Lower lobe of right lung (tissue), 2 donors: Measurements from ENCODE around the gene PDE8A. TPM values are rescaled to one million over a fixed set of nuclear protein-coding genes. Genes with fewer than 3 reads are reported as not detected.

Experiments
- ATAC-seq, 2 donors: fragments of 200-7000 bp; cut with Tn5 transposase; one replicate each; pipeline ENCODE4 v1.9.1; 2020 to 2022; ENCODE audit warnings: mild to moderate bottlenecking in 2 of 2, moderate library complexity in 2 of 2
- DNase-seq: peaks from one replicate; pipeline ENCODE4 v3.0.0-alpha.2; 2020
- H3K27ac ChIP-seq: fragments of 200-600 bp; one replicate; pipeline ENCODE4 v1.8.0; 2022
- H3K27me3 ChIP-seq: fragments of 200-600 bp; one replicate; pipeline ENCODE4 v1.8.0; 2022; ENCODE audit warnings: low read depth
- H3K36me3 ChIP-seq: fragments of 200-600 bp; one replicate; pipeline ENCODE4 v1.8.0; 2022; ENCODE audit warnings: mild to moderate bottlenecking
- H3K4me1 ChIP-seq: fragments of 200-600 bp; one replicate; pipeline ENCODE4 v1.8.0; 2022
- H3K4me3 ChIP-seq: fragments of 200-600 bp; one replicate; pipeline ENCODE4 v1.8.0; 2022; ENCODE audit warnings: mild to moderate bottlenecking
- H3K9me3 ChIP-seq: fragments of 200-600 bp; one replicate; pipeline ENCODE4 v1.8.0; 2022
- CTCF ChIP-seq: fragments of 200-600 bp; IDR thresholded peaks from one replicate; pipeline ENCODE4 v1.8.0; 2022; ENCODE audit warnings: antibody characterized with exemption, mild to moderate bottlenecking
- intact Hi-C: fragments of 100-400 bp; cut with DNase I; formaldehyde crosslinking; loops from one replicate; pipeline ENCODE4 v1.11.0; 2022
- total RNA-seq: library from RNA; stranded (reverse); fragmentation: NEBNext Ultra II Directional; extraction: Animal tissue kit (Norgen Biotek cat#: 25700); gene quantifications from one replicate; pipeline ENCODE4 v1.2.1, GENCODE V29; 2021
- donor health status: DM: no; HTN: yes; CAD: no; lungs with severe emphysema.

PDE8A gene
- total RNA-seq, 1 donor from 2014 or later = 49.2 TPM

GRCh38 chr15:84942456-84942855 is 39.2 kb upstream of the PDE8A start:
- no peak overlapping the region for H3K4me3 ChIP-seq
- no peak overlapping the region for H3K27ac ChIP-seq
- no peaks in the 10 kb centered on the region for H3K4me1 ChIP-seq
- no peaks in the 10 kb centered on the region for H3K9me3 ChIP-seq
- TF ChIP-seq CTCF = no peak
- H3K36me3 ChIP-seq = no peaks in the 10 kb centered on the region
- ATAC-seq = no peak
- intact Hi-C loops = no loop called here
- H3K27me3 ChIP-seq = no peaks in the 10 kb centered on the region
- DNase-seq = no peak

- DNase-seq = no peak
- Histone ChIP-seq H3K9me3 (no peaks in the 10 kb centered on the region), H3K4me1 (no peaks in the 10 kb centered on the region), H3K27ac (no peak overlapping the region), H3K4me3 (no peak overlapping the region), H3K27me3 (no peaks in the 10 kb centered on the region), H3K36me3 (no peaks in the 10 kb centered on the region)
- no peak for TF ChIP-seq CTCF
- ATAC-seq = no peak
- intact Hi-C loops = no loop called here
Measured at GRCh38 chr15:84944311-84944710, 37.3 kb upstream of the PDE8A start.

GRCh38 chr15:84944861-84945260 is 36.8 kb upstream of the PDE8A start:
- DNase-seq (no peak), ATAC-seq (no peak)
- intact Hi-C loops = no loop called here
- no peaks in the 10 kb centered on the region for H3K36me3 ChIP-seq
- no peak for TF ChIP-seq CTCF
- H3K27me3 ChIP-seq = no peaks in the 10 kb centered on the region
- no peak overlapping the region for H3K4me3 ChIP-seq
- no peaks in the 10 kb centered on the region for H3K4me1 ChIP-seq
- no peaks in the 10 kb centered on the region for H3K9me3 ChIP-seq
- H3K27ac ChIP-seq = no peak overlapping the region

- intact Hi-C loops = no loop called here
- Histone ChIP-seq H3K4me3 (no peak overlapping the region), H3K27ac (no peak overlapping the region), H3K9me3 (no peaks in the 10 kb centered on the region), H3K4me1 (no peaks in the 10 kb centered on the region), H3K36me3 (no peaks in the 10 kb centered on the region), H3K27me3 (no peaks in the 10 kb centered on the region)
- TF ChIP-seq CTCF = no peak
- ATAC-seq = no peak
- no peak for DNase-seq
Measured at GRCh38 chr15:84946772-84947489, 34.7 kb upstream of the PDE8A start.

- ATAC-seq (peak in 1 of 2 donors; percentile 34), DNase-seq (no peak)
- Histone ChIP-seq H3K36me3 (no peaks in the 10 kb centered on the region), H3K9me3 (no peaks in the 10 kb centered on the region), H3K4me1 (no peaks in the 10 kb centered on the region), H3K27me3 (no peaks in the 10 kb centered on the region), H3K27ac (no peak overlapping the region), H3K4me3 (no peak overlapping the region)
- TF ChIP-seq CTCF = no peak
- intact Hi-C loops = no loop called here
Measured at GRCh38 chr15:84947947-84948830, 33.5 kb upstream of the PDE8A start.
